ENCODE data around the gene EPS8.

DNA sequence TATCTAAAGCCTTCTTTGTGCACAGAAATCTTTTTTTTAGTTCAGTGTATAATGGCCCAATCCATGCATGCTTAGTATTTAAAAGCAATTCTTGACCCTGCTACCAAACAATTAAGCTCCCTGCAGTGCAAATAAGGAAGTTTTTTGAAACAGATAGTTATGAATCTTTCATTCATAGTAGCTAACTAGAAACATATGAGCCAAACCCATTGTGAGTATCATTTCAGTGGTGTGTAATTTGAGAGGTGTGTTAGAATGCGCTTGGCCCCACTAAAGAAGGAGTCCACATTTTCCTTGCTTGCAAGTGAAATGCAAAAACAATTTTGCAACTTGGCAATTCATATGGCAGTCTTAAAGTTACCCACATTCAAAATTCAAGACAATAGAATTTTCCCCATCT is 14.4 kb downstream of the EPS8 start:
- TF ChIP-seq, protein P1, sequence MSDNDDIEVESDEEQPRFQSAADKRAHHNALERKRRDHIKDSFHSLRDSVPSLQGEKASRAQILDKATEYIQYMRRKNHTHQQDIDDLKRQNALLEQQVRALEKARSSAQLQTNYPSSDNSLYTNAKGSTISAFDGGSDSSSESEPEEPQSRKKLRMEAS (CRISPR knock-in tag; IDR thresholded peaks at IDR 0.05), result no peak
- TF ChIP-seq CBFB (CRISPR knock-in tag; IDR thresholded peaks at IDR 0.05; ENCODE audit: low read depth), result no peak
- TF ChIP-seq, protein P2, sequence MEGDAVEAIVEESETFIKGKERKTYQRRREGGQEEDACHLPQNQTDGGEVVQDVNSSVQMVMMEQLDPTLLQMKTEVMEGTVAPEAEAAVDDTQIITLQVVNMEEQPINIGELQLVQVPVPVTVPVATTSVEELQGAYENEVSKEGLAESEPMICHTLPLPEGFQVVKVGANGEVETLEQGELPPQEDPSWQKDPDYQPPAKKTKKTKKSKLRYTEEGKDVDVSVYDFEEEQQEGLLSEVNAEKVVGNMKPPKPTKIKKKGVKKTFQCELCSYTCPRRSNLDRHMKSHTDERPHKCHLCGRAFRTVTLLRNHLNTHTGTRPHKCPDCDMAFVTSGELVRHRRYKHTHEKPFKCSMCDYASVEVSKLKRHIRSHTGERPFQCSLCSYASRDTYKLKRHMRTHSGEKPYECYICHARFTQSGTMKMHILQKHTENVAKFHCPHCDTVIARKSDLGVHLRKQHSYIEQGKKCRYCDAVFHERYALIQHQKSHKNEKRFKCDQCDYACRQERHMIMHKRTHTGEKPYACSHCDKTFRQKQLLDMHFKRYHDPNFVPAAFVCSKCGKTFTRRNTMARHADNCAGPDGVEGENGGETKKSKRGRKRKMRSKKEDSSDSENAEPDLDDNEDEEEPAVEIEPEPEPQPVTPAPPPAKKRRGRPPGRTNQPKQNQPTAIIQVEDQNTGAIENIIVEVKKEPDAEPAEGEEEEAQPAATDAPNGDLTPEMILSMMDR (IDR thresholded peaks at IDR 0.05), result no peak
